Mucosa of gallbladder (tissue), 1 donor: ENCODE results near the gene C6orf120. TPM values are rescaled to one million over a fixed set of nuclear protein-coding genes. Genes with fewer than 3 reads are reported as not detected.
"Not testable (repeated sequence)": the region's sequence is repeated elsewhere in the genome, so short reads cannot be mapped to it uniquely, and the experiment has no call there.

Source experiments
- DNase-seq: peaks from one replicate; pipeline ENCODE4 v3.0.0-alpha.2; 2020; ENCODE audit warnings: low spot score
- total RNA-seq: library from RNA; stranded (reverse); gene quantifications from one replicate; pipeline ENCODE4 v1.2.1, GENCODE V29; 2021
- donor health status: DM: no; HTN: no; CAD: no.

C6orf120 gene
- total RNA-seq, 1 donor from 2014 or later = 32.6 TPM

- DNase-seq = no peak
Observed at GRCh38 chr6:169678342-169678741, 23.6 kb upstream of the C6orf120 start.

- no peak for DNase-seq
Observed at GRCh38 chr6:169684056-169684455, 17.9 kb upstream of the C6orf120 start.

- DNase-seq = no peak
Observed at GRCh38 chr6:169685860-169686259, 16.1 kb upstream of the C6orf120 start.

- DNase-seq = no peak
Observed at GRCh38 chr6:169689287-169689686, 12.6 kb upstream of the C6orf120 start.

GRCh38 chr6:169691260-169691659, 10.7 kb upstream of the C6orf120 start:
- no peak for DNase-seq

GRCh38 chr6:169692516-169692915, 9.4 kb upstream of the C6orf120 start:
- DNase-seq = no peak

GRCh38 chr6:169695131-169695530, 6.8 kb upstream of the C6orf120 start:
- DNase-seq = no peak

GRCh38 chr6:169697115-169697514, 4.8 kb upstream of the C6orf120 start:
- not testable (repeated sequence) for DNase-seq

GRCh38 chr6:169700296-169700695, 1.6 kb upstream of the C6orf120 start:
- no peak for DNase-seq

- no peak for DNase-seq
Observed at GRCh38 chr6:169701311-169701953, 494 bp upstream of the C6orf120 start.

- DNase-seq = no peak
Observed at GRCh38 chr6:169702840-169703246, 917 bp downstream of the C6orf120 start.

GRCh38 chr6:169707772-169708171, 5.8 kb downstream of the C6orf120 start:
- no peak for DNase-seq

- no peak for DNase-seq
Observed at GRCh38 chr6:169709293-169709692, 7.4 kb downstream of the C6orf120 start.

GRCh38 chr6:169710009-169710408, 8.1 kb downstream of the C6orf120 start:
- no peak for DNase-seq

- no peak for DNase-seq
Observed at GRCh38 chr6:169714178-169714577, 12.3 kb downstream of the C6orf120 start.

- DNase-seq = no peak
Observed at GRCh38 chr6:169714595-169714994, 12.7 kb downstream of the C6orf120 start.

GRCh38 chr6:169719117-169719516, 17.2 kb downstream of the C6orf120 start:
- DNase-seq = no peak

GRCh38 chr6:169720207-169720855, 18.4 kb downstream of the C6orf120 start:
- no peak for DNase-seq

GRCh38 chr6:169722362-169723199, 20.7 kb downstream of the C6orf120 start:
- DNase-seq = no peak

- peak; percentile 56 for DNase-seq
Observed at GRCh38 chr6:169723200-169723909, 21.4 kb downstream of the C6orf120 start.

GRCh38 chr6:169723991-169724493, 22.1 kb downstream of the C6orf120 start:
- no peak for DNase-seq
